Measurements from ENCODE around the gene NBAS. TPM values are rescaled to one million over a fixed set of nuclear protein-coding genes. Genes with fewer than 3 reads are reported as not detected.

Gene NBAS
- total RNA-seq, 1 experiment from 2014 or later = 46.4 TPM

DNA sequence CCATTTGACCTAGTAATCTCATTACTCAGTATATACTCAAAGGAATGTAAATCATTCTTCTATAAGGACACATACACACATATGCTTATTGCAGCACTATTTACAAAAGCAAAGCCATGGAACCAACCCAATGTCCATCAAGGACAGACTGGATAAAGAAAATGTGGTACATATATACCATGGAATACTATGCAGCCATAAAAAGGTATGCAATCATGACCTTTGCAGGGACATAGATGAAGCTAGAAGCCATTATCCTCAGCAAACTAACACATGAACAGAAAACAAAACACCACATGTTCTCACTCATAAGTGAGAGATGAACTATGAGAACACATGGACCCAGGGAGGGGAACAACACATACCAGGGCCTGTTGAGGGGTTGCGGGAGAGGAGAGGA, 214.5 kb downstream of the NBAS start:
- H3K4me3 Mint-ChIP-seq (ENCODE audit: unreplicated experiment) = no peak overlapping the region
- TF ChIP-seq, protein P1, sequence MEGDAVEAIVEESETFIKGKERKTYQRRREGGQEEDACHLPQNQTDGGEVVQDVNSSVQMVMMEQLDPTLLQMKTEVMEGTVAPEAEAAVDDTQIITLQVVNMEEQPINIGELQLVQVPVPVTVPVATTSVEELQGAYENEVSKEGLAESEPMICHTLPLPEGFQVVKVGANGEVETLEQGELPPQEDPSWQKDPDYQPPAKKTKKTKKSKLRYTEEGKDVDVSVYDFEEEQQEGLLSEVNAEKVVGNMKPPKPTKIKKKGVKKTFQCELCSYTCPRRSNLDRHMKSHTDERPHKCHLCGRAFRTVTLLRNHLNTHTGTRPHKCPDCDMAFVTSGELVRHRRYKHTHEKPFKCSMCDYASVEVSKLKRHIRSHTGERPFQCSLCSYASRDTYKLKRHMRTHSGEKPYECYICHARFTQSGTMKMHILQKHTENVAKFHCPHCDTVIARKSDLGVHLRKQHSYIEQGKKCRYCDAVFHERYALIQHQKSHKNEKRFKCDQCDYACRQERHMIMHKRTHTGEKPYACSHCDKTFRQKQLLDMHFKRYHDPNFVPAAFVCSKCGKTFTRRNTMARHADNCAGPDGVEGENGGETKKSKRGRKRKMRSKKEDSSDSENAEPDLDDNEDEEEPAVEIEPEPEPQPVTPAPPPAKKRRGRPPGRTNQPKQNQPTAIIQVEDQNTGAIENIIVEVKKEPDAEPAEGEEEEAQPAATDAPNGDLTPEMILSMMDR (IDR thresholded peaks at IDR 0.05; ENCODE audit: unreplicated experiment) = no peak
- H3K36me3 Mint-ChIP-seq (ENCODE audit: insufficient read depth, unreplicated experiment) = peaks cover 15% of the 10 kb centered on the region
- DNase-seq (ENCODE audit: unreplicated experiment) = no peak
- BruUV-seq (replicated peaks) = no TSS peak
- no peaks in the 10 kb centered on the region for H3K9me3 Mint-ChIP-seq (ENCODE audit: unreplicated experiment)
- POLR2A ChIA-PET = interaction anchor here (0.6 kb wide), 1 partner anchor 41 kb away, joined by 3 read pairs; no protein-coding TSS in a partner anchor
- H3K27ac Mint-ChIP-seq (ENCODE audit: low read depth, unreplicated experiment) = no peak overlapping the region
- H3K27me3 Mint-ChIP-seq (ENCODE audit: insufficient read depth, unreplicated experiment) = no peaks in the 10 kb centered on the region
- H3K4me1 Mint-ChIP-seq (ENCODE audit: insufficient read depth, unreplicated experiment) = no peaks in the 10 kb centered on the region
- CTCF ChIA-PET = interaction anchor here (1.1 kb wide), 1 partner anchor 230 kb away, joined by 3 read pairs; no protein-coding TSS in a partner anchor
- intact Hi-C loops (cut with micrococcal nuclease) = no loop called here

DNA sequence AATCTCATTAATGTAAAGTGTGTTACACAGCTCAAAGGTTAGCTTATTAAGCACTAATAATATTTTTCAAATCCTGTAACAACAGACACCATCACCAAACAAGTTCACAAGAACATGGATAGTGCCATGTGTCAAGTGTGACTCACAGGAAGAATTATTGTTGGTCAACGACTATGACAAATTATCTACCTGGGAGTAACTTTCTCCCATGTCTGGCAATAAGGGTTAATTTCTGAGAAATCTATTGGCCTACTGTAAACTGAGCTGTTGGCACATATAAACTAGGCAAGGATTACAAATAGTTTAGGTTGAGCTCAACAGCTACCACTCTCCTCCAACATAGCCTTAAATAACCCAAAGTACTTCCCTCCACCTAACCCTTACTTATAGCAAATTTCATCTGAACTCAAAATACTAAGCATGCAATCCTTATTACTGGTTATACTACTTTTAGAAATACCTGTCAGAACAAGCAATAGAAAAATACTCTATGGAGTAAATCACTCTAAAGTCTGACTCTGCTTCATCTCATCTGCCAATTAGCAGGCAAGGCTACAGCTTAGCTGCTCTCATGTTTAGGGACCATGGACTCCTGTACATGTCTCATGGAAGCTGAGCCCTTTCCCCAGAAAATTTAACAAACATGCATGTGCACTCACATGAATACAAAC, 223.0 kb downstream of the NBAS start:
- Mint-ChIP-seq H3K27ac (ENCODE audit: low read depth, unreplicated experiment) (no peak overlapping the region), H3K36me3 (ENCODE audit: insufficient read depth, unreplicated experiment) (peaks cover 10% of the 10 kb centered on the region), H3K4me3 (ENCODE audit: unreplicated experiment) (no peak overlapping the region), H3K9me3 (ENCODE audit: unreplicated experiment) (no peaks in the 10 kb centered on the region), H3K4me1 (ENCODE audit: insufficient read depth, unreplicated experiment) (peaks cover 22% of the 10 kb centered on the region), H3K27me3 (ENCODE audit: insufficient read depth, unreplicated experiment) (no peaks in the 10 kb centered on the region)
- ChIA-PET CTCF (no interaction called here), POLR2A (no interaction called here)
- TF ChIP-seq, protein P1 (IDR thresholded peaks at IDR 0.05; ENCODE audit: unreplicated experiment) = no peak
- BruUV-seq (replicated peaks) = no TSS peak
- intact Hi-C loops (cut with micrococcal nuclease) = no loop called here
- DNase-seq (ENCODE audit: unreplicated experiment) = peak; percentile 57

DNA sequence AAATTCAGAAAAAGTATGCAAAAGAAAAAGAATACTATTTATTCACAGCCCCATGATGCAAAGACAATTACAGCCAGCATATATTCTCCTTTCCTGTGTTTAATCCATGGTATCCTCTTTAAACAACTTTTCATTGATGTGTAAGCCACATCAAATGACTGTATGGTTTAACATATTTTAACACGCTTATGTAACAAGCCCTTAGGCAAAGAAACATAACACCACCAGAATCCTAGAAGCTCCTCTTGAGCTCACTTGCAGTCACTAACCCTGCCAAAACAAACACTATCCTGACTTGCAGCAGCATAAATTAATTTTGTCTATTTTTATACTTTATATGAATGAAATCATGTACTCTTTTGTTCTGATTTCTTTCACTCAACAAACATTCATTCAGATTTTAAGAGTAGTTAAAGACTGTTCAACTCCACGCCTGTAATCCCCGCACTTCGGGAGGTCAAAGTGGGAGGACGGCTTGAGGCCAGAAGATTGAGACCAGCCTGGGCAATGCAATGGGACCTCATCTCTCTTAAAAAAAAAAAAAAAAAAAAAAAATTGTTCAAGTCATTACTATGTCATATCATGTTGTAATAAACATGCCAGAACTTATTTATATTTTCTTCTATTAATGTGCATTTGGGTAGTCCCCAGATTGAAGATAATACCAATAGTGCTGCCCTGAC, 226.3 kb downstream of the NBAS start:
- H3K4me3 Mint-ChIP-seq (ENCODE audit: unreplicated experiment) = no peak overlapping the region
- TF ChIP-seq, protein P1 (IDR thresholded peaks at IDR 0.05; ENCODE audit: unreplicated experiment) = no peak
- ChIA-PET CTCF (no interaction called here), POLR2A (no interaction called here)
- H3K4me1 Mint-ChIP-seq (ENCODE audit: insufficient read depth, unreplicated experiment) = peaks cover 24% of the 10 kb centered on the region
- no peaks in the 10 kb centered on the region for H3K9me3 Mint-ChIP-seq (ENCODE audit: unreplicated experiment)
- intact Hi-C loops (cut with micrococcal nuclease) = no loop called here
- H3K27ac Mint-ChIP-seq (ENCODE audit: low read depth, unreplicated experiment) = no peak overlapping the region
- peak; percentile 93 for DNase-seq (ENCODE audit: unreplicated experiment)
- no TSS peak for BruUV-seq (replicated peaks)
- no peaks in the 10 kb centered on the region for H3K27me3 Mint-ChIP-seq (ENCODE audit: insufficient read depth, unreplicated experiment)
- no peaks in the 10 kb centered on the region for H3K36me3 Mint-ChIP-seq (ENCODE audit: insufficient read depth, unreplicated experiment)

DNA sequence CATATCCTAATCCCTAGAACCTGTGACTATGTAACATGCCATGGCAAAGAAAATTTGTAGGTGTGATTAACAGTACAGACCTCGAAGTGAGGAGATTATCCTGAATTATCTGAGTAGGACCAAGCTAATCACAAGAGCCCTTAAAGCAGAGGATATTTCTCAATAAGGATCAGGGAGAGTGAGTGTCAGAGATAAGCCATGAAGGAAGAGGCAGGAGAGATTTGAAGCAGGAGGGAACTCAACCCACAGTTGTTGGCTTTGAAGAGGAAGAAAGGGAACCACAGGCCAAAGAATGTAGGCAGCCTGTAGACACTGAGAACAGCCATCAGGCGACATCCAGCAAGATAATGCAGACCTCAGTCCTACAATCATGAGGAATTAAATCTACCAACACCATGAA, 229.3 kb downstream of the NBAS start:
- no peak overlapping the region for H3K27ac Mint-ChIP-seq (ENCODE audit: low read depth, unreplicated experiment)
- H3K4me1 Mint-ChIP-seq (ENCODE audit: insufficient read depth, unreplicated experiment) = peaks cover 14% of the 10 kb centered on the region
- no peaks in the 10 kb centered on the region for H3K27me3 Mint-ChIP-seq (ENCODE audit: insufficient read depth, unreplicated experiment)
- DNase-seq (ENCODE audit: unreplicated experiment) = no peak
- no peaks in the 10 kb centered on the region for H3K36me3 Mint-ChIP-seq (ENCODE audit: insufficient read depth, unreplicated experiment)
- no TSS peak for BruUV-seq (replicated peaks)
- no peak overlapping the region for H3K4me3 Mint-ChIP-seq (ENCODE audit: unreplicated experiment)
- ChIA-PET CTCF (no interaction called here), POLR2A (no interaction called here)
- TF ChIP-seq, protein P1 (IDR thresholded peaks at IDR 0.05; ENCODE audit: unreplicated experiment) = no peak
- H3K9me3 Mint-ChIP-seq (ENCODE audit: unreplicated experiment) = no peaks in the 10 kb centered on the region
- intact Hi-C loops (cut with micrococcal nuclease) = no loop called here

All from MCF 10A (cell line).